Measurements from ENCODE around the gene NT5DC4. TPM values are rescaled to one million over a fixed set of nuclear protein-coding genes. Genes with fewer than 3 reads are reported as not detected.

NT5DC4 gene
- not detected for total RNA-seq

- Mint-ChIP-seq H3K4me3 (no peak within 1 kb of the TSS), H3K9me3 (no peaks in the 10 kb centered on the region), H3K27ac (no peak within 1 kb of the TSS), H3K27me3 (no peaks in the 10 kb centered on the region), H3K36me3 (no peaks in the 10 kb centered on the region), H3K4me1 (ENCODE audit: low read depth) (no peaks in the 10 kb centered on the region)
- intact Hi-C loops (cut with micrococcal nuclease) = no loop called here
- POLR2A ChIA-PET = no interaction called here
- CTCF ChIA-PET = no interaction called here
- no peak for DNase-seq
These were observed at the start of gene NT5DC4 for GRCh38 chr2:112720785-112721184. Gene NT5DC4 (plus strand): TSS chr2:112721020. CDS start chr2:112721080, 60 bp downstream.

GRCh38 chr2:112671801-112672200, 49.0 kb upstream of the NT5DC4 start:
- Mint-ChIP-seq H3K36me3 (no peaks in the 10 kb centered on the region), H3K4me3 (no peak overlapping the region), H3K4me1 (ENCODE audit: low read depth) (no peaks in the 10 kb centered on the region), H3K9me3 (no peaks in the 10 kb centered on the region), H3K27ac (no peak overlapping the region), H3K27me3 (peaks cover 4% of the 10 kb centered on the region)
- intact Hi-C loops (cut with micrococcal nuclease) = no loop called here
- POLR2A ChIA-PET = interaction anchor here (0.7 kb wide), 2 partner anchors 17 to 270 kb away, joined by 4 read pairs; no protein-coding TSS in a partner anchor
- CTCF ChIA-PET = interaction anchor here (0.8 to 1.1 kb wide), 2 partner anchors 8 to 24 kb away, joined by 3 read pairs; no protein-coding TSS in a partner anchor
- DNase-seq = no peak

- intact Hi-C loops (cut with micrococcal nuclease) = no loop called here
- Mint-ChIP-seq H3K9me3 (no peaks in the 10 kb centered on the region), H3K36me3 (no peaks in the 10 kb centered on the region), H3K4me3 (no peak overlapping the region), H3K4me1 (ENCODE audit: low read depth) (no peaks in the 10 kb centered on the region), H3K27me3 (peaks cover 4% of the 10 kb centered on the region), H3K27ac (no peak overlapping the region)
- POLR2A ChIA-PET = interaction anchor here (1.0 kb wide), 1 partner anchor 26 kb away, joined by 3 read pairs; no protein-coding TSS in a partner anchor
- CTCF ChIA-PET = interaction anchor here (1.2 to 1.3 kb wide), 2 partner anchors 48 to 73 kb away, joined by 3 to 5 read pairs; no protein-coding TSS in a partner anchor
- no peak for DNase-seq
These were observed 47.8 kb upstream of the NT5DC4 start for GRCh38 chr2:112673008-112673407.

- Mint-ChIP-seq H3K4me3 (no peak overlapping the region), H3K27me3 (peaks cover 4% of the 10 kb centered on the region), H3K36me3 (no peaks in the 10 kb centered on the region), H3K4me1 (ENCODE audit: low read depth) (no peaks in the 10 kb centered on the region), H3K9me3 (no peaks in the 10 kb centered on the region), H3K27ac (no peak overlapping the region)
- DNase-seq = no peak
- CTCF ChIA-PET = interaction anchor here (1.3 kb wide), 1 partner anchor 74 kb away, joined by 3 read pairs; no protein-coding TSS in a partner anchor
- POLR2A ChIA-PET = interaction anchor here (0.7 kb wide), 1 partner anchor 17 kb away, joined by 3 read pairs; no protein-coding TSS in a partner anchor
- intact Hi-C loops (cut with micrococcal nuclease) = no loop called here
These were observed 46.6 kb upstream of the NT5DC4 start for GRCh38 chr2:112674229-112674628.

- H3K27me3 Mint-ChIP-seq = peaks cover 2% of the 10 kb centered on the region
- no peaks in the 10 kb centered on the region for H3K9me3 Mint-ChIP-seq
- no peak overlapping the region for H3K4me3 Mint-ChIP-seq
- H3K4me1 Mint-ChIP-seq (ENCODE audit: low read depth) = peaks cover 7% of the 10 kb centered on the region
- no peak overlapping the region for H3K27ac Mint-ChIP-seq
- no peak for DNase-seq
- ChIA-PET CTCF (interaction anchor here (1.4 to 2.3 kb wide), 2 partner anchors 11 to 46 kb away, joined by 6 to 12 read pairs; no protein-coding TSS in a partner anchor), POLR2A (no interaction called here)
- intact Hi-C loops (cut with micrococcal nuclease) = no loop called here
- H3K36me3 Mint-ChIP-seq = no peaks in the 10 kb centered on the region
These were observed 41.3 kb upstream of the NT5DC4 start for GRCh38 chr2:112679484-112679883.

- H3K27me3 Mint-ChIP-seq = no peaks in the 10 kb centered on the region
- no peaks in the 10 kb centered on the region for H3K9me3 Mint-ChIP-seq
- DNase-seq = no peak
- no peak overlapping the region for H3K4me3 Mint-ChIP-seq
- H3K4me1 Mint-ChIP-seq (ENCODE audit: low read depth) = peaks cover 7% of the 10 kb centered on the region
- ChIA-PET CTCF (interaction anchor here (1.0 kb wide), 1 partner anchor 54 kb away, joined by 3 read pairs; no protein-coding TSS in a partner anchor), POLR2A (no interaction called here)
- no peak overlapping the region for H3K27ac Mint-ChIP-seq
- intact Hi-C loops (cut with micrococcal nuclease) = no loop called here
- no peaks in the 10 kb centered on the region for H3K36me3 Mint-ChIP-seq
These were observed 40.1 kb upstream of the NT5DC4 start for GRCh38 chr2:112680666-112681101.

GRCh38 chr2:112682101-112682500, 38.7 kb upstream of the NT5DC4 start:
- Mint-ChIP-seq H3K27ac (no peak overlapping the region), H3K9me3 (no peaks in the 10 kb centered on the region), H3K4me1 (ENCODE audit: low read depth) (peaks cover 7% of the 10 kb centered on the region), H3K4me3 (no peak overlapping the region), H3K36me3 (no peaks in the 10 kb centered on the region), H3K27me3 (no peaks in the 10 kb centered on the region)
- DNase-seq = no peak
- CTCF ChIA-PET = interaction anchor here (0.8 to 2.5 kb wide), 3 partner anchors 11 to 56 kb away, joined by 3 to 7 read pairs (median 4); no protein-coding TSS in a partner anchor
- POLR2A ChIA-PET = no interaction called here
- intact Hi-C loops (cut with micrococcal nuclease) = no loop called here

- CTCF ChIA-PET = interaction anchor here (0.8 to 2.5 kb wide), 5 partner anchors 13 to 84 kb away, joined by 3 to 7 read pairs (median 4); no protein-coding TSS in a partner anchor
- no peaks in the 10 kb centered on the region for H3K9me3 Mint-ChIP-seq
- H3K27ac Mint-ChIP-seq = no peak overlapping the region
- POLR2A ChIA-PET = no interaction called here
- H3K4me1 Mint-ChIP-seq (ENCODE audit: low read depth) = peaks cover 7% of the 10 kb centered on the region
- intact Hi-C loops (cut with micrococcal nuclease) = no loop called here
- no peaks in the 10 kb centered on the region for H3K27me3 Mint-ChIP-seq
- no peak overlapping the region for H3K4me3 Mint-ChIP-seq
- no peak for DNase-seq
- no peaks in the 10 kb centered on the region for H3K36me3 Mint-ChIP-seq
These were observed 37.0 kb upstream of the NT5DC4 start for GRCh38 chr2:112683550-112684414.

GRCh38 chr2:112684415-112684775, 36.4 kb upstream of the NT5DC4 start:
- Mint-ChIP-seq H3K9me3 (no peaks in the 10 kb centered on the region), H3K36me3 (no peaks in the 10 kb centered on the region), H3K4me3 (no peak overlapping the region), H3K27ac (no peak overlapping the region), H3K27me3 (no peaks in the 10 kb centered on the region), H3K4me1 (ENCODE audit: low read depth) (peaks cover 7% of the 10 kb centered on the region)
- DNase-seq = no peak
- ChIA-PET CTCF (interaction anchor here (0.8 to 2.5 kb wide), 7 partner anchors 14 to 77 kb away, joined by 3 to 7 read pairs (median 5); no protein-coding TSS in a partner anchor), POLR2A (interaction anchor here (1.1 kb wide), 1 partner anchor 29 kb away, joined by 3 read pairs; no protein-coding TSS in a partner anchor)
- intact Hi-C loops (cut with micrococcal nuclease) = no loop called here

GRCh38 chr2:112685271-112685884, 35.4 kb upstream of the NT5DC4 start:
- ChIA-PET CTCF (interaction anchor here (0.8 to 2.9 kb wide), 11 partner anchors 10 to 1969 kb away, joined by 3 to 13 read pairs (median 4); no protein-coding TSS in a partner anchor), POLR2A (interaction anchor here (0.5 to 1.1 kb wide), 2 partner anchors 30 to 416 kb away, joined by 3 to 5 read pairs; no protein-coding TSS in a partner anchor)
- H3K9me3 Mint-ChIP-seq = no peaks in the 10 kb centered on the region

GRCh38 chr2:112686348-112687217, 34.2 kb upstream of the NT5DC4 start:
- Mint-ChIP-seq H3K4me1 (ENCODE audit: low read depth) (peaks cover 18% of the 10 kb centered on the region), H3K9me3 (no peaks in the 10 kb centered on the region), H3K27ac (no peak overlapping the region), H3K36me3 (no peaks in the 10 kb centered on the region), H3K27me3 (no peaks in the 10 kb centered on the region), H3K4me3 (no peak overlapping the region)
- ChIA-PET CTCF (interaction anchor here (1.2 to 2.9 kb wide), 5 partner anchors 40 to 199 kb away, joined by 3 to 13 read pairs (median 4); no protein-coding TSS in a partner anchor), POLR2A (no interaction called here)
- no peak for DNase-seq
- intact Hi-C loops (cut with micrococcal nuclease) = no loop called here

More at GRCh38 chr2:112685271-112685884, 35.4 kb upstream of the NT5DC4 start:
- Mint-ChIP-seq H3K4me3 (no peak overlapping the region), H3K27me3 (no peaks in the 10 kb centered on the region), H3K27ac (no peak overlapping the region), H3K4me1 (ENCODE audit: low read depth) (peaks cover 7% of the 10 kb centered on the region), H3K36me3 (no peaks in the 10 kb centered on the region)
- no peak for DNase-seq
- intact Hi-C loops (cut with micrococcal nuclease) = no loop called here
